Uterus (tissue), 2 donors: ENCODE results near the gene NSD2.

Source experiments
- CTCF ChIP-seq, 4 experiments: fragments of 200-600 bp in 2 of 4; fragments of 450-650 bp in 2 of 4; sonication (generic) in 2 of 4; IDR thresholded peaks; one replicate each; pipeline ENCODE4 v1.5.1; 2016 to 2019; ENCODE audit warnings: antibody characterized with exemption in 4 of 4, mild to moderate bottlenecking in 2 of 4, moderate library complexity in 1 of 4
- POLR2A ChIP-seq, 2 donors: fragments of 450-650 bp; IDR thresholded peaks; one replicate each; pipeline ENCODE4 v1.6.1; 2016; ENCODE audit warnings: antibody characterized with exemption in 2 of 2, mild to moderate bottlenecking in 1 of 2, moderate library complexity in 1 of 2

- no peak for TF ChIP-seq POLR2A (IDR thresholded peaks at IDR 0.05)
- no peak for TF ChIP-seq CTCF (IDR thresholded peaks at IDR 0.05)
Measured at GRCh38 chr4:1898681-1899080, 27.5 kb downstream of the NSD2 start.
